ENCODE data around the gene SYNDIG1.

- TF ChIP-seq POLR3G (IDR thresholded peaks at IDR 0.05; ENCODE audit: extremely low read depth, insufficient read length, insufficient replicate concordance): no peak
- TF ChIP-seq POLR2A (conservative IDR thresholded peaks at IDR 0.05): no peak
- no peak for TF ChIP-seq YY1 (IDR thresholded peaks at IDR 0.05; ENCODE audit: borderline replicate concordance in 1 of 3, control insufficient read depth in 1 of 3, extremely low read depth in 1 of 3, insufficient read depth in 3 of 3, insufficient read length in 1 of 3, insufficient replicate concordance in 2 of 3, low read depth in 1 of 3, low read length in 2 of 3)
- no peak for TF ChIP-seq SMC3 (conservative IDR thresholded peaks at IDR 0.05; ENCODE audit: insufficient read depth, low read depth, low read length)
Observed at GRCh38 chr20:24607402-24607801, 138.0 kb downstream of the SYNDIG1 start.
